Keratinocyte (primary cell): ENCODE data around the gene GRK4. TPM values are rescaled to one million over a fixed set of nuclear protein-coding genes. Genes with fewer than 3 reads are reported as not detected.

Source experiments
- DNase-seq: peaks from one replicate; pipeline ENCODE4 v3.0.0-alpha.2; 2011; ENCODE audit warnings: low read depth, missing footprints, low spot score
- FAIRE-seq: peaks from 2 replicates; lab custom pipeline; 2011; peaks lifted over from hg19 to GRCh38; lab: Jason Lieb, UNC
- H2AFZ ChIP-seq: 2 replicates; pipeline ENCODE4 v1.6.0; 2012; ENCODE audit warnings: low read length, control low read depth, inconsistent platforms; ENCODE audit not compliant: control insufficient read depth
- H3K27ac ChIP-seq: 2 replicates; pipeline ENCODE4 v1.5.1; 2011; ENCODE audit warnings: low read length; ENCODE audit not compliant: control insufficient read depth, insufficient read depth
- H3K27me3 ChIP-seq: 3 replicates; pipeline ENCODE4 v1.6.0; 2011; ENCODE audit warnings: low read length; ENCODE audit not compliant: control insufficient read depth, insufficient read depth; ENCODE audit errors: extremely low read depth
- H3K36me3 ChIP-seq, 2 experiments: 2 replicates in 1 of 2; 3 replicates in 1 of 2; pipeline ENCODE4 v1.5.1; 2011; ENCODE audit warnings: low read length in 2 of 2, mild to moderate bottlenecking in 1 of 2; ENCODE audit not compliant: control insufficient read depth in 2 of 2, insufficient read depth in 2 of 2; ENCODE audit errors: extremely low read depth in 1 of 2
- H3K4me1 ChIP-seq: 3 replicates; pipeline ENCODE4 v1.5.1; 2011; ENCODE audit warnings: low read length; ENCODE audit not compliant: control insufficient read depth, insufficient read depth; ENCODE audit errors: extremely low read depth
- H3K4me2 ChIP-seq: 3 replicates; pipeline ENCODE4 v1.6.0; 2011; ENCODE audit warnings: low read depth, low read length; ENCODE audit not compliant: control insufficient read depth, insufficient read depth; ENCODE audit errors: extremely low read depth
- H3K4me3 ChIP-seq, 3 experiments: fragments of 200-600 bp in 1 of 3; sonication (generic) in 1 of 3; 2 replicates in 2 of 3; 3 replicates in 1 of 3; pipeline ENCODE4 v1.5.1; 2011 to 2016; ENCODE audit warnings: low read length in 3 of 3, mild to moderate bottlenecking in 3 of 3, control low read depth in 2 of 3, inconsistent platforms in 1 of 3, low read depth in 1 of 3, mixed read lengths in 1 of 3, mixed run types in 1 of 3, moderate library complexity in 1 of 3; ENCODE audit not compliant: control insufficient read depth in 2 of 3, insufficient read depth in 2 of 3; ENCODE audit errors: extremely low read depth in 1 of 3
- H3K79me2 ChIP-seq: 2 replicates; pipeline ENCODE4 v1.6.0; 2012; ENCODE audit warnings: low read length; ENCODE audit not compliant: control insufficient read depth, insufficient read depth
- H3K9ac ChIP-seq: 3 replicates; pipeline ENCODE4 v1.6.0; 2011; ENCODE audit warnings: low read length; ENCODE audit not compliant: control insufficient read depth, insufficient read depth; ENCODE audit errors: extremely low read depth
- H3K9me1 ChIP-seq: 3 replicates; pipeline ENCODE4 v1.6.0; 2011; ENCODE audit warnings: low read length; ENCODE audit not compliant: control insufficient read depth, insufficient read depth; ENCODE audit errors: extremely low read depth
- H3K9me3 ChIP-seq: 2 replicates; pipeline ENCODE4 v1.5.1; 2012; ENCODE audit warnings: low read depth, low read length; ENCODE audit not compliant: control insufficient read depth
- H4K20me1 ChIP-seq: 3 replicates; pipeline ENCODE4 v1.6.0; 2011; ENCODE audit warnings: low read length; ENCODE audit not compliant: control insufficient read depth, insufficient read depth; ENCODE audit errors: extremely low read depth
- EZH2 ChIP-seq: IDR thresholded peaks from one replicate; pipeline ENCODE4 v1.6.1; 2012; ENCODE audit warnings: inconsistent platforms, mild to moderate bottlenecking, low read length, moderate library complexity
- dilution Hi-C: fragments of 300-500 bp; cut with MboI; formaldehyde crosslinking; loops from one replicate; pipeline ENCODE4 v1.7.0; 2020; ENCODE audit warnings: low sequenced_read_pairs; ENCODE audit not compliant: extremely low pct_ligation_motif_present
- polyA plus RNA-seq, 5 experiments: library from polyadenylated mRNA; depleted of rRNA in 3 of 5; stranded (reverse) in 3 of 5; stranded (forward) in 1 of 5; unstranded in 1 of 5; fragments of >200 nt; gene quantifications; 1 replicate in 1 of 5; 2 replicates in 3 of 5; 3 replicates in 1 of 5; pipeline versions ENCODE4 v1.2.1 to v1.2.3, GENCODE V29; 2011 to 2012; ENCODE audit warnings: missing spikeins in 2 of 5, low read depth in 1 of 5, low replicate concordance in 1 of 5
- TF ChIP-seq, protein P1 (sequence below), 3 experiments: IDR thresholded peaks in 1 of 3; conservative IDR thresholded peaks in 1 of 3; optimal IDR thresholded peaks in 1 of 3; 2 replicates in 2 of 3; 3 replicates in 1 of 3; pipeline versions ENCODE3 to v1.5.1; 2011; ENCODE audit warnings: low read length in 3 of 3, mild to moderate bottlenecking in 3 of 3, moderate library complexity in 2 of 3, control low read depth in 1 of 3, inconsistent platforms in 1 of 3; ENCODE audit not compliant: insufficient read depth in 2 of 3; ENCODE audit errors: extremely low read depth in 1 of 3

GRK4 gene
- polyA plus RNA-seq, 1 donor (not counting 4 experiments of a cell fraction or from before 2014, with no cell fraction given): 4.3 TPM

DNA sequence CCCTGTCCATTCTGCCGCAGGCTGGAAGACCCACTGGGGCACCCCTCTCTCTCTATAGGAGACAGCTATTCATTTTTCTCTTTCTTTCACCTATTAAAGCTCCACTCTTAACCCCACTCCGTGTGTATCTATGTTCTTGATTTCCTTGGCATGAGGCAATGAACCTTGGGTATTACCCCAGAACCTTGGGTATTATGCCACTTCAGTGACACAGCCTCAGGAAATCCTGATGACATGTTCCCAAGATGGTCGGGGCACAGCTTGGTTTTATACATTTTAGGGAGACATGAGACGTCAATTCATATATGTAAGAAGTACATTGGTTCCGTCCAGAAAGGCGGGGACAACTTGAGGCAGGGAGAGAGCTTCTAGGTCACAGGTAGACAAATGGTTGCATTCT, 97.6 kb downstream of the GRK4 start:
- no peak overlapping the region for H3K4me3 ChIP-seq
- no peak overlapping the region for H3K9ac ChIP-seq
- no peaks in the 10 kb centered on the region for H4K20me1 ChIP-seq
- H3K27ac ChIP-seq: no peak overlapping the region
- dilution Hi-C loops: no loop called here
- no peak overlapping the region for H3K4me2 ChIP-seq
- H2AFZ ChIP-seq: no peak overlapping the region
- no peaks in the 10 kb centered on the region for H3K27me3 ChIP-seq
- H3K36me3 ChIP-seq: no peaks in the 10 kb centered on the region
- H3K4me1 ChIP-seq: no peaks in the 10 kb centered on the region
- DNase-seq (no peak), FAIRE-seq (no peak)
- H3K9me1 ChIP-seq: no peaks in the 10 kb centered on the region
- no peaks in the 10 kb centered on the region for H3K79me2 ChIP-seq
- no peaks in the 10 kb centered on the region for H3K9me3 ChIP-seq
- TF ChIP-seq EZH2: no peak
- TF ChIP-seq, protein P1, sequence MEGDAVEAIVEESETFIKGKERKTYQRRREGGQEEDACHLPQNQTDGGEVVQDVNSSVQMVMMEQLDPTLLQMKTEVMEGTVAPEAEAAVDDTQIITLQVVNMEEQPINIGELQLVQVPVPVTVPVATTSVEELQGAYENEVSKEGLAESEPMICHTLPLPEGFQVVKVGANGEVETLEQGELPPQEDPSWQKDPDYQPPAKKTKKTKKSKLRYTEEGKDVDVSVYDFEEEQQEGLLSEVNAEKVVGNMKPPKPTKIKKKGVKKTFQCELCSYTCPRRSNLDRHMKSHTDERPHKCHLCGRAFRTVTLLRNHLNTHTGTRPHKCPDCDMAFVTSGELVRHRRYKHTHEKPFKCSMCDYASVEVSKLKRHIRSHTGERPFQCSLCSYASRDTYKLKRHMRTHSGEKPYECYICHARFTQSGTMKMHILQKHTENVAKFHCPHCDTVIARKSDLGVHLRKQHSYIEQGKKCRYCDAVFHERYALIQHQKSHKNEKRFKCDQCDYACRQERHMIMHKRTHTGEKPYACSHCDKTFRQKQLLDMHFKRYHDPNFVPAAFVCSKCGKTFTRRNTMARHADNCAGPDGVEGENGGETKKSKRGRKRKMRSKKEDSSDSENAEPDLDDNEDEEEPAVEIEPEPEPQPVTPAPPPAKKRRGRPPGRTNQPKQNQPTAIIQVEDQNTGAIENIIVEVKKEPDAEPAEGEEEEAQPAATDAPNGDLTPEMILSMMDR (optimal IDR thresholded peaks at IDR 0.05 in 1 of 3, IDR thresholded peaks at IDR 0.05 in 1 of 3, conservative IDR thresholded peaks at IDR 0.05 in 1 of 3; ENCODE audit: extremely low read depth in 1 of 3, insufficient read depth in 2 of 3, low read length in 3 of 3): no peak

- Histone ChIP-seq H3K4me3 (no peak overlapping the region), H3K9me1 (no peaks in the 10 kb centered on the region), H3K27me3 (no peaks in the 10 kb centered on the region), H3K27ac (no peak overlapping the region), H3K79me2 (no peaks in the 10 kb centered on the region), H3K36me3 (no peaks in the 10 kb centered on the region), H3K4me1 (no peaks in the 10 kb centered on the region), H4K20me1 (no peaks in the 10 kb centered on the region), H2AFZ (no peak overlapping the region), H3K4me2 (no peak overlapping the region), H3K9ac (no peak overlapping the region), H3K9me3 (no peaks in the 10 kb centered on the region)
- DNase-seq (no peak), FAIRE-seq (no peak)
- dilution Hi-C loops: no loop called here
- TF ChIP-seq EZH2: no peak
- TF ChIP-seq, protein P1 (optimal IDR thresholded peaks at IDR 0.05 in 1 of 3, IDR thresholded peaks at IDR 0.05 in 1 of 3, conservative IDR thresholded peaks at IDR 0.05 in 1 of 3; ENCODE audit: extremely low read depth in 1 of 3, insufficient read depth in 2 of 3, low read length in 3 of 3): no peak
These were observed 99.1 kb downstream of the GRK4 start for GRCh38 chr4:3062471-3062870.
